Measurements from ENCODE around the gene ZNF653. TPM values are rescaled to one million over a fixed set of nuclear protein-coding genes. Genes with fewer than 3 reads are reported as not detected.

The ZNF653 gene
- total and polyA plus RNA-seq, 9 of the 15 experiments (the other 6 are each of a cell fraction or from before 2014, with no cell fraction given): 1.6 to 8.0 (median 4.2) TPM; not detected in 2

DNA sequence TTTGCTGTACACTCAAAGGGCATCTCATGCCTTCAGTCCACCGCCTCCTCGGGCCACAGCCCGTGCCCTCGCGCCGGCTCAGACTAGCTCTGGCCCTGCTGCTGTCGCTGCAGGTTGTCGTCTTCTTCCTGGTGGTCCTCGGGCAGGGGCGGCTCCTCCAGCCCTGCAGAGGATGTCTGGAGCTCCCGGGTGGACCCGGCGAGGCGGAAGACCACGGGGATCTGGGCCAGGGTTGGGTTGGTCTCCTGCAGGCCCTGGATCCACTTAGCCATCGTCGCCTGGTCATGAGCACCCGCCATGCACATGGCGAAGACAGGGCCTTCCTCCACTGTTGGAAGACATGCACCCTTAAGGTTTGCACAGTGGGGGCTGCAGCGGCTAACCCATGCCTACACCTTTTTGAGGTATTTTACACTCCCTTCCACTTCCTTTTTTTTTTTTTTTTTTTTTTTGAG, 489 bp upstream of the ZNF653 start (continued):
- TF ChIP-seq ZNF592 (IDR thresholded peaks at IDR 0.05): peak; percentile 63; the same call in 1 of the 2 replicates
- TF ChIP-seq, protein P1, sequence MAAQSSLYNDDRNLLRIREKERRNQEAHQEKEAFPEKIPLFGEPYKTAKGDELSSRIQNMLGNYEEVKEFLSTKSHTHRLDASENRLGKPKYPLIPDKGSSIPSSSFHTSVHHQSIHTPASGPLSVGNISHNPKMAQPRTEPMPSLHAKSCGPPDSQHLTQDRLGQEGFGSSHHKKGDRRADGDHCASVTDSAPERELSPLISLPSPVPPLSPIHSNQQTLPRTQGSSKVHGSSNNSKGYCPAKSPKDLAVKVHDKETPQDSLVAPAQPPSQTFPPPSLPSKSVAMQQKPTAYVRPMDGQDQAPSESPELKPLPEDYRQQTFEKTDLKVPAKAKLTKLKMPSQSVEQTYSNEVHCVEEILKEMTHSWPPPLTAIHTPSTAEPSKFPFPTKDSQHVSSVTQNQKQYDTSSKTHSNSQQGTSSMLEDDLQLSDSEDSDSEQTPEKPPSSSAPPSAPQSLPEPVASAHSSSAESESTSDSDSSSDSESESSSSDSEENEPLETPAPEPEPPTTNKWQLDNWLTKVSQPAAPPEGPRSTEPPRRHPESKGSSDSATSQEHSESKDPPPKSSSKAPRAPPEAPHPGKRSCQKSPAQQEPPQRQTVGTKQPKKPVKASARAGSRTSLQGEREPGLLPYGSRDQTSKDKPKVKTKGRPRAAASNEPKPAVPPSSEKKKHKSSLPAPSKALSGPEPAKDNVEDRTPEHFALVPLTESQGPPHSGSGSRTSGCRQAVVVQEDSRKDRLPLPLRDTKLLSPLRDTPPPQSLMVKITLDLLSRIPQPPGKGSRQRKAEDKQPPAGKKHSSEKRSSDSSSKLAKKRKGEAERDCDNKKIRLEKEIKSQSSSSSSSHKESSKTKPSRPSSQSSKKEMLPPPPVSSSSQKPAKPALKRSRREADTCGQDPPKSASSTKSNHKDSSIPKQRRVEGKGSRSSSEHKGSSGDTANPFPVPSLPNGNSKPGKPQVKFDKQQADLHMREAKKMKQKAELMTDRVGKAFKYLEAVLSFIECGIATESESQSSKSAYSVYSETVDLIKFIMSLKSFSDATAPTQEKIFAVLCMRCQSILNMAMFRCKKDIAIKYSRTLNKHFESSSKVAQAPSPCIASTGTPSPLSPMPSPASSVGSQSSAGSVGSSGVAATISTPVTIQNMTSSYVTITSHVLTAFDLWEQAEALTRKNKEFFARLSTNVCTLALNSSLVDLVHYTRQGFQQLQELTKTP (IDR thresholded peaks at IDR 0.05; ENCODE audit: low read depth in 1 of 2, partially characterized antibody in 2 of 2): no peak
- no peak for TF ChIP-seq TCF15 (CRISPR knock-in tag; IDR thresholded peaks at IDR 0.05)
- no peak for TF ChIP-seq CBFA2T2 (conservative IDR thresholded peaks at IDR 0.05)
- no peak for TF ChIP-seq ZSCAN32 (CRISPR knock-in tag; IDR thresholded peaks at IDR 0.05)
- TF ChIP-seq ZNF274 (IDR thresholded peaks at IDR 0.05; ENCODE audit: borderline replicate concordance, low read depth, low read length): no peak
- TF ChIP-seq SRSF1 (IDR thresholded peaks at IDR 0.05; ENCODE audit: low read depth, low read length): no peak
- no peak for TF ChIP-seq HNRNPLL (IDR thresholded peaks at IDR 0.05; ENCODE audit: low read depth, low read length, poor library complexity, severe bottlenecking)
- TF ChIP-seq SMARCA4 (IDR thresholded peaks at IDR 0.05): no peak
- TF ChIP-seq DDX20 (tag; IDR thresholded peaks at IDR 0.05; ENCODE audit: low read depth): no peak
- TF ChIP-seq ZHX1 (conservative IDR thresholded peaks at IDR 0.05; ENCODE audit: low read length): no peak
- no peak for TF ChIP-seq PYGO2 (tag; IDR thresholded peaks at IDR 0.05)
- peak; percentile 81; the same call in 1 of the 2 replicates for TF ChIP-seq SPI1 (IDR thresholded peaks at IDR 0.05; ENCODE audit: borderline replicate concordance, low read depth, low read length)
- no peak for TF ChIP-seq THRAP3 (IDR thresholded peaks at IDR 0.05; ENCODE audit: borderline replicate concordance)
- TF ChIP-seq, protein P2, sequence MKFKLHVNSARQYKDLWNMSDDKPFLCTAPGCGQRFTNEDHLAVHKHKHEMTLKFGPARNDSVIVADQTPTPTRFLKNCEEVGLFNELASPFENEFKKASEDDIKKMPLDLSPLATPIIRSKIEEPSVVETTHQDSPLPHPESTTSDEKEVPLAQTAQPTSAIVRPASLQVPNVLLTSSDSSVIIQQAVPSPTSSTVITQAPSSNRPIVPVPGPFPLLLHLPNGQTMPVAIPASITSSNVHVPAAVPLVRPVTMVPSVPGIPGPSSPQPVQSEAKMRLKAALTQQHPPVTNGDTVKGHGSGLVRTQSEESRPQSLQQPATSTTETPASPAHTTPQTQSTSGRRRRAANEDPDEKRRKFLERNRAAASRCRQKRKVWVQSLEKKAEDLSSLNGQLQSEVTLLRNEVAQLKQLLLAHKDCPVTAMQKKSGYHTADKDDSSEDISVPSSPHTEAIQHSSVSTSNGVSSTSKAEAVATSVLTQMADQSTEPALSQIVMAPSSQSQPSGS (CRISPR knock-in tag; IDR thresholded peaks at IDR 0.05): no peak

Measured in K562 (cell line).